ENCODE measurements around the gene FER1L5.

GRCh38 chr2:96616535-96616934 lies 26.0 kb upstream of the FER1L5 start:
- TF ChIP-seq CTCF (IDR thresholded peaks at IDR 0.05 in 2 of 3, conservative IDR thresholded peaks at IDR 0.05 in 1 of 3; ENCODE audit: insufficient read depth in 2 of 3, low read depth in 1 of 3, low read length in 3 of 3) = no peak
- TF ChIP-seq CBX3 (IDR thresholded peaks at IDR 0.05; ENCODE audit: borderline replicate concordance in 1 of 2, low read length in 2 of 2) = no peak
- no peak for TF ChIP-seq ZNF239 (CRISPR knock-in tag; IDR thresholded peaks at IDR 0.05)
